ENCODE measurements around the gene LST1.

- TF ChIP-seq, protein P1, sequence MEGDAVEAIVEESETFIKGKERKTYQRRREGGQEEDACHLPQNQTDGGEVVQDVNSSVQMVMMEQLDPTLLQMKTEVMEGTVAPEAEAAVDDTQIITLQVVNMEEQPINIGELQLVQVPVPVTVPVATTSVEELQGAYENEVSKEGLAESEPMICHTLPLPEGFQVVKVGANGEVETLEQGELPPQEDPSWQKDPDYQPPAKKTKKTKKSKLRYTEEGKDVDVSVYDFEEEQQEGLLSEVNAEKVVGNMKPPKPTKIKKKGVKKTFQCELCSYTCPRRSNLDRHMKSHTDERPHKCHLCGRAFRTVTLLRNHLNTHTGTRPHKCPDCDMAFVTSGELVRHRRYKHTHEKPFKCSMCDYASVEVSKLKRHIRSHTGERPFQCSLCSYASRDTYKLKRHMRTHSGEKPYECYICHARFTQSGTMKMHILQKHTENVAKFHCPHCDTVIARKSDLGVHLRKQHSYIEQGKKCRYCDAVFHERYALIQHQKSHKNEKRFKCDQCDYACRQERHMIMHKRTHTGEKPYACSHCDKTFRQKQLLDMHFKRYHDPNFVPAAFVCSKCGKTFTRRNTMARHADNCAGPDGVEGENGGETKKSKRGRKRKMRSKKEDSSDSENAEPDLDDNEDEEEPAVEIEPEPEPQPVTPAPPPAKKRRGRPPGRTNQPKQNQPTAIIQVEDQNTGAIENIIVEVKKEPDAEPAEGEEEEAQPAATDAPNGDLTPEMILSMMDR (IDR thresholded peaks at IDR 0.05 in 4 of 5, conservative IDR thresholded peaks at IDR 0.05 in 1 of 5): no peak
- no peak for TF ChIP-seq POLR2A (IDR thresholded peaks at IDR 0.05)
These were observed 47.2 kb upstream of the LST1 start for GRCh38 chr6:31538805-31539400.

Data from gastrocnemius medialis (tissue), 4 donors.